Ovary (tissue), 9 donors: ENCODE results near the gene THRB. TPM values are rescaled to one million over a fixed set of nuclear protein-coding genes. Genes with fewer than 3 reads are reported as not detected.

Experiments used
- DNase-seq, 5 donors: peaks; one replicate each; pipeline ENCODE4 v3.0.0-alpha.2; 2019 to 2020
- H3K27ac ChIP-seq, 2 donors: fragments of 200-600 bp; one replicate each; pipeline versions ENCODE4 v1.5.1 to v1.8.0; 2019 to 2022
- H3K27me3 ChIP-seq: fragments of 200-600 bp; one replicate; pipeline ENCODE4 v1.8.0; 2022
- H3K36me3 ChIP-seq: fragments of 200-600 bp; sonication (generic); one replicate; pipeline ENCODE4 v1.5.1; 2019
- H3K4me1 ChIP-seq: one replicate; pipeline ENCODE4 v1.8.1; 2013; ENCODE audit warnings: mild to moderate bottlenecking, moderate library complexity; ENCODE audit not compliant: insufficient read depth
- H3K4me3 ChIP-seq: fragments of 200-600 bp; sonication (generic); one replicate; pipeline ENCODE4 v1.5.1; 2017
- H3K9me3 ChIP-seq, 2 donors: fragments of 200-600 bp in 1 of 2; sonication (generic) in 1 of 2; one replicate each; pipeline versions ENCODE4 v1.5.1 to v1.8.1; 2013 to 2019; ENCODE audit warnings: mild to moderate bottlenecking in 1 of 2, moderate library complexity in 1 of 2
- CTCF ChIP-seq, 3 donors: fragments of 450-650 bp in 2 of 3; fragments of 200-600 bp in 1 of 3; IDR thresholded peaks; one replicate each; pipeline versions ENCODE4 v1.5.1 to v1.8.0; 2016 to 2022; ENCODE audit warnings: antibody characterized with exemption in 3 of 3, mild to moderate bottlenecking in 1 of 3
- EP300 ChIP-seq: sonication (generic); formaldehyde crosslinking; IDR thresholded peaks from one replicate; pipeline ENCODE4 v1.6.1; 2017; ENCODE audit warnings: antibody characterized with exemption
- POLR2A ChIP-seq: fragments of 450-650 bp; IDR thresholded peaks from one replicate; pipeline ENCODE4 v1.6.1; 2017; ENCODE audit warnings: antibody characterized with exemption, mild to moderate bottlenecking, moderate library complexity
- WGBS, 3 donors: extraction: QIAGEN DNeasy Blood & Tissue Kit in 1 of 3; methylation state at CpG; one replicate each; pipeline versions ENCODE4 v1.1.5 to v1.1.7; 2013 to 2017; 5-methylcytosine and 5-hydroxymethylcytosine counted together
- intact Hi-C, 4 donors: fragments of 100-400 bp; cut with DNase I; formaldehyde crosslinking; loops; one replicate each; pipeline versions ENCODE4 v1.11.0 to v1.15.1; 2022 to 2023
- polyA plus RNA-seq, 2 donors: library from polyadenylated mRNA; stranded (reverse); fragments of 200-250 nt in 1 of 2; fragments of 350-450 nt in 1 of 2; fragmentation: Illumina TruSeq in 1 of 2; extraction: RNeasy Lipid Tissue Mini Kit (QIAGEN cat#74804) in 1 of 2; gene quantifications; one replicate each; pipeline ENCODE4 v1.2.3, GENCODE V29; 2013 to 2014
- total RNA-seq, 7 donors: library from RNA; depleted of rRNA in 2 of 7; stranded (reverse); fragments of >200 nt in 2 of 7; fragmentation: NEBNext Ultra II Directional in 3 of 7; extraction: Animal tissue kit (Norgen Biotek cat#: 25700) in 3 of 7; gene quantifications; one replicate each; pipeline versions ENCODE4 v1.1.0 to v1.2.4, GENCODE V29; 2016 to 2023
- donor health status: DM: no; HTN: no; CAD: no; lungs with moderate emphysema.
- donor health status: DM: no; HTN: no; CAD: no.
- donor health status: Bipolar disorder and iron deficiency.
- donor health status: DM: yes; HTN: yes; CAD: no.
- donor health status: DM: no; HTN: no; CAD: no.
- donor health status: DM: yes; HTN: yes; CAD: no.

THRB gene
- total and polyA plus RNA-seq, 9 donors: 0.91 to 6.5 (median 3.2) TPM

GRCh38 chr3:24229468-24230221, 265.0 kb downstream of the THRB start:
- Histone ChIP-seq H3K4me3 (no peak overlapping the region), H3K36me3 (no peaks in the 10 kb centered on the region), H3K27me3 (no peaks in the 10 kb centered on the region), H3K27ac (no peak overlapping the region), H3K4me1 (peaks cover 3% of the 10 kb centered on the region), H3K9me3 (no peaks in the 10 kb centered on the region)
- DNase-seq: no peak
- 69 to 87% (median 75%) methylated on average over 5 of the region's 5 CpGs for WGBS, 3 donors
- intact Hi-C loops: loop anchor here in 3 of 4 donors (10.0 kb wide), 3 partner anchors 235 to 335 kb away; no protein-coding TSS in a partner anchor
- no peak for TF ChIP-seq POLR2A
- TF ChIP-seq CTCF (IDR thresholded peaks at IDR 0.05): no peak
- TF ChIP-seq EP300: no peak

- H3K36me3 ChIP-seq: no peaks in the 10 kb centered on the region
- H3K27me3 ChIP-seq: no peaks in the 10 kb centered on the region
- intact Hi-C loops: no loop called here
- 83 to 91% (median 86%) methylated on average over 3 of the region's 3 CpGs for WGBS, 3 donors
- TF ChIP-seq POLR2A (no peak), EP300 (no peak), CTCF (IDR thresholded peaks at IDR 0.05) (no peak)
- no peaks in the 10 kb centered on the region for H3K9me3 ChIP-seq
- no peak for DNase-seq
- H3K4me3 ChIP-seq: no peak overlapping the region
- H3K27ac ChIP-seq: no peak overlapping the region
- peaks cover 3% of the 10 kb centered on the region for H3K4me1 ChIP-seq
Measured at GRCh38 chr3:24227635-24228034, 267.0 kb downstream of the THRB start.

GRCh38 chr3:24226397-24226796, 268.3 kb downstream of the THRB start:
- H3K27me3 ChIP-seq: no peaks in the 10 kb centered on the region
- no peaks in the 10 kb centered on the region for H3K36me3 ChIP-seq
- no peak overlapping the region for H3K27ac ChIP-seq
- intact Hi-C loops: no loop called here
- H3K4me3 ChIP-seq: no peak overlapping the region
- 54 to 61% (median 57%) methylated on average over 2 of the region's 2 CpGs for WGBS, 3 donors
- DNase-seq: no peak
- H3K4me1 ChIP-seq: peaks cover 3% of the 10 kb centered on the region
- H3K9me3 ChIP-seq: no peaks in the 10 kb centered on the region
- no peak for TF ChIP-seq CTCF (IDR thresholded peaks at IDR 0.05)
- TF ChIP-seq POLR2A: no peak
- no peak for TF ChIP-seq EP300

GRCh38 chr3:24225385-24225950, 269.2 kb downstream of the THRB start:
- peaks cover 3% of the 10 kb centered on the region for H3K4me1 ChIP-seq
- no peaks in the 10 kb centered on the region for H3K9me3 ChIP-seq
- WGBS, 3 donors: 16 to 25% (median 18%) methylated on average over 5 of the region's 5 CpGs
- no peak for DNase-seq
- no peaks in the 10 kb centered on the region for H3K36me3 ChIP-seq
- no peak overlapping the region for H3K4me3 ChIP-seq
- peak overlapping the region in 1 of 2 donors; percentile 30 for H3K27ac ChIP-seq
- TF ChIP-seq POLR2A: no peak
- TF ChIP-seq CTCF (IDR thresholded peaks at IDR 0.05): no peak
- TF ChIP-seq EP300: no peak
- H3K27me3 ChIP-seq: no peaks in the 10 kb centered on the region
- intact Hi-C loops: no loop called here
